ENCODE results near the gene ZHX3. TPM values are rescaled to one million over a fixed set of nuclear protein-coding genes. Genes with fewer than 3 reads are reported as not detected.
"Not testable (repeated sequence)": the region's sequence is repeated elsewhere in the genome, so short reads cannot be mapped to it uniquely, and the experiment has no call there.

ZHX3 gene
- total and polyA plus RNA-seq, 7 experiments from 2014 or later, result 6.6 to 12.8 (median 8.1) TPM

GRCh38 chr20:41242807-41243206 lies 74.7 kb downstream of the ZHX3 start:
- H3K27ac Mint-ChIP-seq, result no peak overlapping the region
- ChIA-PET CTCF (interaction anchor here (1.2 to 1.3 kb wide), 2 partner anchors 107 to 108 kb away, joined by 3 read pairs; no protein-coding TSS in a partner anchor), POLR2A (interaction anchor here (0.6 to 1.4 kb wide), 3 partner anchors 9 to 105 kb away, joined by 3 to 4 read pairs (median 3); no protein-coding TSS in a partner anchor)
- Histone ChIP-seq H3K4me3 (ENCODE audit: low read length) (no peak overlapping the region), H3K9me3 (ENCODE audit: control insufficient read depth in 2 of 3, low read length in 3 of 3) (no peaks in the 10 kb centered on the region), H3K27me3 (ENCODE audit: control insufficient read depth in 2 of 2, insufficient read depth in 2 of 2, low read length in 2 of 2) (no peaks in the 10 kb centered on the region), H3K27ac (ENCODE audit: low read depth, low read length) (no peak overlapping the region), H3K4me1 (ENCODE audit: control insufficient read depth in 2 of 2, insufficient read depth in 2 of 2, low read length in 2 of 2) (peaks cover 0 to 6% of the 10 kb centered on the region in 2 donors), H3K36me3 (ENCODE audit: control insufficient read depth in 2 of 3, insufficient read depth in 3 of 3, low read length in 3 of 3) (no peaks in the 10 kb centered on the region)
- H3K9me3 Mint-ChIP-seq, result peaks cover 0 to 1% (median 0%) of the 10 kb centered on the region in 11 donors
- DNase-seq, result peak in 1 of 9 donors; percentile 5
- H3K27me3 Mint-ChIP-seq, result no peaks in the 10 kb centered on the region
- H3K4me3 Mint-ChIP-seq, result peak overlapping the region in 1 of 10 donors; percentile 10
- peaks cover 0 to 9% (median 1%) of the 10 kb centered on the region in 5 donors for H3K36me3 Mint-ChIP-seq
- intact Hi-C loops (cut with micrococcal nuclease), result no loop called here
- ATAC-seq, result no peak
- H3K4me1 Mint-ChIP-seq, result peaks cover 6 to 19% (median 15%) of the 10 kb centered on the region in 7 donors

GRCh38 chr20:41242352-41242751 lies 75.2 kb downstream of the ZHX3 start:
- Histone ChIP-seq H3K4me1 (ENCODE audit: control insufficient read depth in 2 of 2, insufficient read depth in 2 of 2, low read length in 2 of 2) (peaks cover 0 to 6% of the 10 kb centered on the region in 2 donors), H3K27me3 (ENCODE audit: control insufficient read depth in 2 of 2, insufficient read depth in 2 of 2, low read length in 2 of 2) (no peaks in the 10 kb centered on the region), H3K27ac (ENCODE audit: low read depth, low read length) (no peak overlapping the region), H3K36me3 (ENCODE audit: control insufficient read depth in 2 of 3, insufficient read depth in 3 of 3, low read length in 3 of 3) (no peaks in the 10 kb centered on the region), H3K9me3 (ENCODE audit: control insufficient read depth in 2 of 3, low read length in 3 of 3) (no peaks in the 10 kb centered on the region), H3K4me3 (ENCODE audit: low read length) (no peak overlapping the region)
- ATAC-seq, result no peak
- no peaks in the 10 kb centered on the region for H3K27me3 Mint-ChIP-seq
- peaks cover 0 to 1% (median 0%) of the 10 kb centered on the region in 11 donors for H3K9me3 Mint-ChIP-seq
- H3K27ac Mint-ChIP-seq, result no peak overlapping the region
- H3K4me3 Mint-ChIP-seq, result no peak overlapping the region
- intact Hi-C loops (cut with micrococcal nuclease), result no loop called here
- DNase-seq, result no peak
- H3K36me3 Mint-ChIP-seq, result peaks cover 0 to 9% (median 1%) of the 10 kb centered on the region in 5 donors
- ChIA-PET CTCF (interaction anchor here (1.3 to 1.5 kb wide), 2 partner anchors 9 to 108 kb away, joined by 3 to 7 read pairs; no protein-coding TSS in a partner anchor), POLR2A (interaction anchor here (0.6 to 1.4 kb wide), 2 partner anchors 8 to 85 kb away, joined by 3 read pairs; no protein-coding TSS in a partner anchor)
- H3K4me1 Mint-ChIP-seq, result peaks cover 6 to 19% (median 15%) of the 10 kb centered on the region in 7 donors

- H3K27ac ChIP-seq (ENCODE audit: low read depth, low read length); ATAC-seq; CTCF ChIA-PET; H3K27me3 Mint-ChIP-seq; H3K4me3 Mint-ChIP-seq; H3K36me3 Mint-ChIP-seq; DNase-seq; H3K9me3 ChIP-seq (ENCODE audit: control insufficient read depth in 2 of 3, low read length in 3 of 3); H3K36me3 ChIP-seq (ENCODE audit: control insufficient read depth in 2 of 3, insufficient read depth in 3 of 3, low read length in 3 of 3); H3K27me3 ChIP-seq (ENCODE audit: control insufficient read depth in 2 of 2, insufficient read depth in 2 of 2, low read length in 2 of 2); H3K4me3 ChIP-seq (ENCODE audit: low read length); H3K9me3 Mint-ChIP-seq; POLR2A ChIA-PET; H3K27ac Mint-ChIP-seq; H3K4me1 ChIP-seq (ENCODE audit: control insufficient read depth in 2 of 2, insufficient read depth in 2 of 2, low read length in 2 of 2): not testable (repeated sequence)
- intact Hi-C loops (cut with micrococcal nuclease), result loop anchor here in 1 of 2 donors (10.0 kb wide), 1 partner anchor 168 kb away; no protein-coding TSS in a partner anchor
- H3K4me1 Mint-ChIP-seq, result peaks cover 10 to 18% (median 15%) of the 10 kb centered on the region in 7 donors
These were observed 80.3 kb downstream of the ZHX3 start for GRCh38 chr20:41237233-41237632.

DNA sequence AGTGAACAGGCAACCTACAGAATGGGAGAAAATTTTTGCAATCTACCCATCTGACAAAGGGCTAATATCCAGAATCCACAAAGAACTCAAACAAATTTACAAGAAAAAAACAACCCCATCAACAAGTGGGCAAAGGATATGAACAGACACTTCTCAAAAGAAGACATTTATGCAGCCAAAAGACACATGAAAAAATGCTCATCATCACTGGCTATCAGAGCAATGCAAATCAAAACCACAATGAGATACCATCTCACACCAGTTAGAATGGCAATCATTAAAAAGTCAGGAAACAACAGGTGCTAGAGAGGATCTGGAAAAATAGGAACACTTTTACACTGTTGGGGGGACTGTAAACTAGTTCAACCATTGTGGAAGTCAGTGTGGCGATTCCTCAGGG lies 80.7 kb downstream of the ZHX3 start:
- CTCF ChIA-PET; H3K27me3 Mint-ChIP-seq; H3K27ac ChIP-seq (ENCODE audit: low read depth, low read length); POLR2A ChIA-PET; H3K27me3 ChIP-seq (ENCODE audit: control insufficient read depth in 2 of 2, insufficient read depth in 2 of 2, low read length in 2 of 2); H3K4me3 Mint-ChIP-seq; ATAC-seq; H3K9me3 Mint-ChIP-seq; H3K4me3 ChIP-seq (ENCODE audit: low read length); H3K4me1 ChIP-seq (ENCODE audit: control insufficient read depth in 2 of 2, insufficient read depth in 2 of 2, low read length in 2 of 2); H3K27ac Mint-ChIP-seq; H3K36me3 ChIP-seq (ENCODE audit: control insufficient read depth in 2 of 3, insufficient read depth in 3 of 3, low read length in 3 of 3); H3K9me3 ChIP-seq (ENCODE audit: control insufficient read depth in 2 of 3, low read length in 3 of 3); DNase-seq; H3K36me3 Mint-ChIP-seq: not testable (repeated sequence)
- intact Hi-C loops (cut with micrococcal nuclease), result loop anchor here in 1 of 2 donors (10.0 kb wide), 1 partner anchor 168 kb away; no protein-coding TSS in a partner anchor
- peaks cover 11 to 20% (median 15%) of the 10 kb centered on the region in 7 donors for H3K4me1 Mint-ChIP-seq

GRCh38 chr20:41234546-41234945 lies 83.0 kb downstream of the ZHX3 start:
- peaks cover 0 to 4% (median 0%) of the 10 kb centered on the region in 5 donors for H3K36me3 Mint-ChIP-seq
- no peaks in the 10 kb centered on the region for H3K27me3 Mint-ChIP-seq
- ATAC-seq (no peak), DNase-seq (no peak)
- ChIA-PET CTCF (interaction anchor here (0.7 to 4.8 kb wide), 4 partner anchors 12 to 100 kb away, joined by 3 to 122 read pairs (median 8); no protein-coding TSS in a partner anchor), POLR2A (interaction anchor here (1.0 kb wide), 1 partner anchor 8 kb away, joined by 3 read pairs; no protein-coding TSS in a partner anchor)
- intact Hi-C loops (cut with micrococcal nuclease), result loop anchor here (5.0 to 10.0 kb wide), 2 partner anchors 83 to 170 kb away; partner anchors contain the start of gene ZHX3 (in 1 of the 2)
- peaks cover 0 to 7% of the 10 kb centered on the region in 2 donors for H3K4me1 ChIP-seq (ENCODE audit: control insufficient read depth in 2 of 2, insufficient read depth in 2 of 2, low read length in 2 of 2)
- peak overlapping the region in 1 of 9 donors; percentile 61 for H3K27ac Mint-ChIP-seq
- H3K9me3 ChIP-seq (ENCODE audit: control insufficient read depth in 2 of 3, low read length in 3 of 3), result no peaks in the 10 kb centered on the region
- H3K4me3 Mint-ChIP-seq, result no peak overlapping the region
- no peaks in the 10 kb centered on the region for H3K27me3 ChIP-seq (ENCODE audit: control insufficient read depth in 2 of 2, insufficient read depth in 2 of 2, low read length in 2 of 2)
- H3K4me3 ChIP-seq (ENCODE audit: low read length), result no peak overlapping the region
- peaks cover 0 to 1% (median 0%) of the 10 kb centered on the region in 11 donors for H3K9me3 Mint-ChIP-seq
- peaks cover 14 to 24% (median 20%) of the 10 kb centered on the region in 7 donors for H3K4me1 Mint-ChIP-seq
- no peak overlapping the region for H3K27ac ChIP-seq (ENCODE audit: low read depth, low read length)
- H3K36me3 ChIP-seq (ENCODE audit: control insufficient read depth in 2 of 3, insufficient read depth in 3 of 3, low read length in 3 of 3), result no peaks in the 10 kb centered on the region

- no peak overlapping the region for H3K4me3 Mint-ChIP-seq
- H3K9me3 Mint-ChIP-seq, result peaks cover 0 to 1% (median 0%) of the 10 kb centered on the region in 11 donors
- POLR2A ChIA-PET, result interaction anchor here (1.0 to 3.4 kb wide), 2 partner anchors 8 to 99 kb away, joined by 3 to 18 read pairs; no protein-coding TSS in a partner anchor
These were observed 83.5 kb downstream of the ZHX3 start for GRCh38 chr20:41234041-41234440.

More at GRCh38 chr20:41234041-41234440, 83.5 kb downstream of the ZHX3 start:
- H3K36me3 Mint-ChIP-seq, result peaks cover 0 to 4% (median 0%) of the 10 kb centered on the region in 5 donors
- H3K27ac ChIP-seq (ENCODE audit: low read depth, low read length), result no peak overlapping the region
- no peak for ATAC-seq
- no peaks in the 10 kb centered on the region for H3K27me3 Mint-ChIP-seq
- CTCF ChIA-PET, result interaction anchor here (1.7 to 4.8 kb wide), 3 partner anchors 11 to 100 kb away, joined by 4 to 122 read pairs (median 13); no protein-coding TSS in a partner anchor
- no peaks in the 10 kb centered on the region for H3K9me3 ChIP-seq (ENCODE audit: control insufficient read depth in 2 of 3, low read length in 3 of 3)
- no peak overlapping the region for H3K4me3 ChIP-seq (ENCODE audit: low read length)
- H3K4me1 ChIP-seq (ENCODE audit: control insufficient read depth in 2 of 2, insufficient read depth in 2 of 2, low read length in 2 of 2), result peaks cover 0 to 7% of the 10 kb centered on the region in 2 donors
- H3K27me3 ChIP-seq (ENCODE audit: control insufficient read depth in 2 of 2, insufficient read depth in 2 of 2, low read length in 2 of 2), result no peaks in the 10 kb centered on the region
- intact Hi-C loops (cut with micrococcal nuclease), result loop anchor here (5.0 to 10.0 kb wide), 2 partner anchors 83 to 171 kb away; partner anchors contain the start of gene ZHX3 (in 1 of the 2)
- DNase-seq, result no peak
- peak overlapping the region in 1 of 9 donors; percentile 61 for H3K27ac Mint-ChIP-seq
- no peaks in the 10 kb centered on the region for H3K36me3 ChIP-seq (ENCODE audit: control insufficient read depth in 2 of 3, insufficient read depth in 3 of 3, low read length in 3 of 3)
- peaks cover 14 to 25% (median 20%) of the 10 kb centered on the region in 7 donors for H3K4me1 Mint-ChIP-seq
